WTC11 (cell line): Measurements from ENCODE around the gene RGL3. TPM values are rescaled to one million over a fixed set of nuclear protein-coding genes. Genes with fewer than 3 reads are reported as not detected.
A peak's percentile ranks its signal among the peaks of the same experiment; 100 is the strongest.

Source experiments
- ATAC-seq: fragments of 200-7000 bp; cut with Tn5 transposase; 2 replicates; pipeline ENCODE4 v1.10.0; 2021; ENCODE audit warnings: mild to moderate bottlenecking, moderate library complexity
- CTCF ChIA-PET: fragments of 300-600 bp; sonication (Branson Sonifier 250); formaldehyde crosslinking; loops from one replicate; lab custom pipeline; 2021; ENCODE audit warnings: antibody characterized with exemption; lab: Charles Lee
- POLR2A ChIA-PET: fragments of 350-600 bp; sonication (Branson Sonifier 250); formaldehyde crosslinking; loops from one replicate; lab custom pipeline; 2021; ENCODE audit warnings: antibody characterized with exemption; lab: Charles Lee
- DNase-seq: peaks from one replicate; pipeline ENCODE4 v3.0.0; 2021; ENCODE audit warnings: low spot score
- H3K27ac Mint-ChIP-seq: 2 replicates; pipeline ENCODE4 v1.8.0; 2021; ENCODE audit warnings: mixed read lengths
- H3K27me3 Mint-ChIP-seq: 2 replicates; pipeline ENCODE4 v1.8.0; 2021; ENCODE audit warnings: low read depth, mild to moderate bottlenecking, moderate library complexity, mixed read lengths
- H3K36me3 Mint-ChIP-seq: 2 replicates; pipeline ENCODE4 v1.8.0; 2021; ENCODE audit warnings: mixed read lengths
- H3K4me1 Mint-ChIP-seq: 2 replicates; pipeline ENCODE4 v1.8.0; 2022; ENCODE audit warnings: mixed read lengths
- H3K4me3 Mint-ChIP-seq: 2 replicates; pipeline ENCODE4 v1.8.0; 2021; ENCODE audit warnings: mild to moderate bottlenecking, moderate library complexity, mixed read lengths
- H3K9me3 Mint-ChIP-seq: 2 replicates; pipeline ENCODE4 v1.8.0; 2021; ENCODE audit warnings: mixed read lengths
- ELF4 ChIP-seq: sonication (generic); formaldehyde crosslinking; IDR thresholded peaks from 2 replicates; pipeline ENCODE4 v1.8.1; 2022; ENCODE audit warnings: low read depth, mild to moderate bottlenecking, moderate library complexity, missing genetic modification reagents
- ETV6 ChIP-seq: sonication (generic); formaldehyde crosslinking; IDR thresholded peaks from 2 replicates; pipeline ENCODE4 v1.8.1; 2022; ENCODE audit warnings: mild to moderate bottlenecking, missing genetic modification reagents
- FOXK1 ChIP-seq: sonication (generic); formaldehyde crosslinking; IDR thresholded peaks from 2 replicates; pipeline ENCODE4 v1.8.0; 2022; ENCODE audit warnings: mild to moderate bottlenecking, moderate library complexity, missing genetic modification reagents
- GABPB1 ChIP-seq: sonication (generic); formaldehyde crosslinking; IDR thresholded peaks from 2 replicates; pipeline ENCODE4 v1.8.1; 2023; ENCODE audit warnings: mild to moderate bottlenecking, missing genetic modification reagents
- GRHL2 ChIP-seq: fragments of 250-450 bp; sonication (Bioruptor Pico); IDR thresholded peaks from 2 replicates; pipeline ENCODE4 v1.8.0; 2022; ENCODE audit warnings: mild to moderate bottlenecking, moderate library complexity; ENCODE audit not compliant: insufficient replicate concordance, severe bottlenecking
- GTF2I ChIP-seq: fragments of 250-450 bp; sonication (Bioruptor Pico); conservative IDR thresholded peaks from 2 replicates; pipeline ENCODE4 v1.4.0; 2021; ENCODE audit warnings: mild to moderate bottlenecking
- MAX ChIP-seq: sonication (generic); formaldehyde crosslinking; IDR thresholded peaks from 2 replicates; pipeline ENCODE4 v1.8.0; 2022; ENCODE audit warnings: mild to moderate bottlenecking, missing genetic modification reagents
- MXD4 ChIP-seq: fragments of 250-450 bp; sonication (Bioruptor Pico); IDR thresholded peaks from 2 replicates; pipeline ENCODE4 v1.8.0; 2021; ENCODE audit warnings: mild to moderate bottlenecking, moderate library complexity, borderline replicate concordance
- NFE2L1 ChIP-seq: sonication (generic); formaldehyde crosslinking; IDR thresholded peaks from 2 replicates; pipeline ENCODE4 v1.8.1; 2023; ENCODE audit warnings: missing genetic modification reagents
- NR3C1 ChIP-seq: sonication (generic); formaldehyde crosslinking; conservative IDR thresholded peaks from 2 replicates; pipeline ENCODE4 v1.8.1; 2023; ENCODE audit warnings: low read depth, mild to moderate bottlenecking, missing genetic modification reagents
- SMAD4 ChIP-seq: sonication (generic); formaldehyde crosslinking; IDR thresholded peaks from 2 replicates; pipeline ENCODE4 v1.8.0; 2022; ENCODE audit warnings: mild to moderate bottlenecking, missing genetic modification reagents
- STAT6 ChIP-seq: sonication (generic); formaldehyde crosslinking; conservative IDR thresholded peaks from 2 replicates; pipeline ENCODE4 v1.8.1; 2023; ENCODE audit warnings: mild to moderate bottlenecking, low read depth, missing genetic modification reagents, moderate library complexity
- TEAD4 ChIP-seq: sonication (generic); formaldehyde crosslinking; IDR thresholded peaks from 2 replicates; pipeline ENCODE4 v1.8.0; 2022; ENCODE audit warnings: mild to moderate bottlenecking, missing genetic modification reagents
- TP53 ChIP-seq: sonication (generic); formaldehyde crosslinking; IDR thresholded peaks from 2 replicates; pipeline ENCODE4 v1.8.1; 2023; ENCODE audit warnings: mild to moderate bottlenecking, missing genetic modification reagents
- ZNF232 ChIP-seq: sonication (generic); formaldehyde crosslinking; IDR thresholded peaks from 2 replicates; pipeline ENCODE4 v1.8.0; 2022; ENCODE audit warnings: mild to moderate bottlenecking, missing genetic modification reagents
- ZNF512 ChIP-seq: sonication (generic); formaldehyde crosslinking; IDR thresholded peaks from 2 replicates; pipeline ENCODE4 v1.8.1; 2022; ENCODE audit warnings: missing genetic modification reagents, borderline replicate concordance
- ZNF532 ChIP-seq: fragments of 250-450 bp; sonication (Bioruptor Pico); IDR thresholded peaks from 2 replicates; pipeline ENCODE4 v1.9.0; 2021; ENCODE audit warnings: mild to moderate bottlenecking, borderline replicate concordance
- total RNA-seq: library from RNA; stranded (reverse); gene quantifications from 3 replicates; pipeline ENCODE4 v1.2.3, GENCODE V29; 2021
- TF ChIP-seq, protein P1 (sequence below): sonication (generic); formaldehyde crosslinking; IDR thresholded peaks from 2 replicates; pipeline ENCODE4 v1.8.1; 2022; ENCODE audit warnings: mild to moderate bottlenecking, moderate library complexity, missing genetic modification reagents

Gene RGL3
- total RNA-seq, 1 experiment from 2014 or later = 69.0 TPM

DNA sequence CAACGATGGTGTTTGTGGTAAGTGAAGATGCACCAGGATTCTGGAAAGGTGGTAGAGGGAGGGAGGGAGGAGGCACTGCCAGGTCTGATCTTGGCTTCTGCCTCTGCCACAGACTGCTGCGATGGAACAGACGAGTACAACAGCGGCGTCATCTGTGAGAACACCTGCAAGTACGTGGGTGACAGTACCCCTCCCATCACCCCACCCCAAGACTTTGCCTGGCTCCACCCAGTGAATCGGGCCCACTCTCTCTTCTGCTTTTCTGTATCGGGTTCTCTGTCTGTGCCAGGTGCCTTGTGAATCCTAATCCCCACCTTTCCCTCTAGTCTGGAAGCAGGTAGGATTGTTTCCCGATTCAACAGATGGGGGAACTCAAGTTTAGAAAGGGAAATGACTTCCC lies 18.8 kb upstream of the RGL3 start:
- Mint-ChIP-seq H3K4me3 (peak overlapping the region; percentile 52), H3K36me3 (peaks cover 49% of the 10 kb centered on the region), H3K27me3 (no peaks in the 10 kb centered on the region), H3K4me1 (peaks cover 11% of the 10 kb centered on the region), H3K27ac (no peak overlapping the region), H3K9me3 (no peaks in the 10 kb centered on the region)
- no peak for ATAC-seq
- CTCF ChIA-PET = interaction anchor here (4.9 kb wide), 1 partner anchor 57 kb away, joined by 57 read pairs; no protein-coding TSS in a partner anchor
- TF ChIP-seq GABPB1 (CRISPR knock-in tag) = no peak
- TF ChIP-seq SMAD4 (CRISPR knock-in tag) = no peak
- no peak for TF ChIP-seq MAX (CRISPR knock-in tag)
- no peak for TF ChIP-seq TEAD4
- no peak for TF ChIP-seq MXD4 (CRISPR knock-in tag)
- TF ChIP-seq, protein P1, sequence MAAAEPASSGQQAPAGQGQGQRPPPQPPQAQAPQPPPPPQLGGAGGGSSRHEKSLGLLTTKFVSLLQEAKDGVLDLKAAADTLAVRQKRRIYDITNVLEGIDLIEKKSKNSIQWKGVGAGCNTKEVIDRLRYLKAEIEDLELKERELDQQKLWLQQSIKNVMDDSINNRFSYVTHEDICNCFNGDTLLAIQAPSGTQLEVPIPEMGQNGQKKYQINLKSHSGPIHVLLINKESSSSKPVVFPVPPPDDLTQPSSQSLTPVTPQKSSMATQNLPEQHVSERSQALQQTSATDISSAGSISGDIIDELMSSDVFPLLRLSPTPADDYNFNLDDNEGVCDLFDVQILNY (CRISPR knock-in tag) = no peak
- TF ChIP-seq ETV6 = no peak
- no peak for TF ChIP-seq ELF4 (CRISPR knock-in tag)
- no peak for TF ChIP-seq NR3C1
- no peak for TF ChIP-seq ZNF532
- TF ChIP-seq GRHL2 (CRISPR knock-in tag) = no peak
- TF ChIP-seq GTF2I = no peak
- TF ChIP-seq ZNF232 (CRISPR knock-in tag) = no peak
- no peak for TF ChIP-seq ZNF512 (CRISPR knock-in tag)
- TF ChIP-seq STAT6 (CRISPR knock-in tag) = no peak
- no peak for TF ChIP-seq FOXK1 (CRISPR knock-in tag)
- no peak for TF ChIP-seq TP53
- no peak for TF ChIP-seq NFE2L1
- DNase-seq = no peak
- POLR2A ChIA-PET = no interaction called here
